ENCODE data around the gene ZNF555. TPM values are rescaled to one million over a fixed set of nuclear protein-coding genes. Genes with fewer than 3 reads are reported as not detected.
A peak's percentile ranks its signal among the peaks of the same experiment; 100 is the strongest.

The ZNF555 gene
- total and polyA plus RNA-seq, 2 of the 13 experiments (the other 11 are each of a cell fraction or from before 2014, with no cell fraction given): 5.0 to 8.0 TPM

- TF ChIP-seq, protein P1, sequence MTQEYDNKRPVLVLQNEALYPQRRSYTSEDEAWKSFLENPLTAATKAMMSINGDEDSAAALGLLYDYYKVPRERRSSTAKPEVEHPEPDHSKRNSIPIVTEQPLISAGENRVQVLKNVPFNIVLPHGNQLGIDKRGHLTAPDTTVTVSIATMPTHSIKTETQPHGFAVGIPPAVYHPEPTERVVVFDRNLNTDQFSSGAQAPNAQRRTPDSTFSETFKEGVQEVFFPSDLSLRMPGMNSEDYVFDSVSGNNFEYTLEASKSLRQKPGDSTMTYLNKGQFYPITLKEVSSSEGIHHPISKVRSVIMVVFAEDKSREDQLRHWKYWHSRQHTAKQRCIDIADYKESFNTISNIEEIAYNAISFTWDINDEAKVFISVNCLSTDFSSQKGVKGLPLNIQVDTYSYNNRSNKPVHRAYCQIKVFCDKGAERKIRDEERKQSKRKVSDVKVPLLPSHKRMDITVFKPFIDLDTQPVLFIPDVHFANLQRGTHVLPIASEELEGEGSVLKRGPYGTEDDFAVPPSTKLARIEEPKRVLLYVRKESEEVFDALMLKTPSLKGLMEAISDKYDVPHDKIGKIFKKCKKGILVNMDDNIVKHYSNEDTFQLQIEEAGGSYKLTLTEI (CRISPR knock-in tag; conservative IDR thresholded peaks at IDR 0.05): no peak
- no peak for TF ChIP-seq EHMT2 (IDR thresholded peaks at IDR 0.05; ENCODE audit: borderline replicate concordance, low read depth, low read length)
- TF ChIP-seq ZNF276 (CRISPR knock-in tag; IDR thresholded peaks at IDR 0.05; ENCODE audit: low read depth): no peak
- TF ChIP-seq, protein P2, sequence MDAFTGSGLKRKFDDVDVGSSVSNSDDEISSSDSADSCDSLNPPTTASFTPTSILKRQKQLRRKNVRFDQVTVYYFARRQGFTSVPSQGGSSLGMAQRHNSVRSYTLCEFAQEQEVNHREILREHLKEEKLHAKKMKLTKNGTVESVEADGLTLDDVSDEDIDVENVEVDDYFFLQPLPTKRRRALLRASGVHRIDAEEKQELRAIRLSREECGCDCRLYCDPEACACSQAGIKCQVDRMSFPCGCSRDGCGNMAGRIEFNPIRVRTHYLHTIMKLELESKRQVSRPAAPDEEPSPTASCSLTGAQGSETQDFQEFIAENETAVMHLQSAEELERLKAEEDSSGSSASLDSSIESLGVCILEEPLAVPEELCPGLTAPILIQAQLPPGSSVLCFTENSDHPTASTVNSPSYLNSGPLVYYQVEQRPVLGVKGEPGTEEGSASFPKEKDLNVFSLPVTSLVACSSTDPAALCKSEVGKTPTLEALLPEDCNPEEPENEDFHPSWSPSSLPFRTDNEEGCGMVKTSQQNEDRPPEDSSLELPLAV (CRISPR knock-in tag; conservative IDR thresholded peaks at IDR 0.05; ENCODE audit: low read depth): no peak
- no peak for TF ChIP-seq SMARCE1 (IDR thresholded peaks at IDR 0.05; ENCODE audit: borderline replicate concordance)
- TF ChIP-seq NFYB (CRISPR knock-in tag; IDR thresholded peaks at IDR 0.05): peak; percentile 96
- no peak; the same call in none of the 2 replicates for TF ChIP-seq MXD3 (CRISPR knock-in tag; IDR thresholded peaks at IDR 0.05)
- no peak for TF ChIP-seq ZNF282 (IDR thresholded peaks at IDR 0.05; ENCODE audit: partially characterized antibody)
- no peak for TF ChIP-seq FUBP1 (CRISPR knock-in tag; IDR thresholded peaks at IDR 0.05; ENCODE audit: borderline replicate concordance)
- TF ChIP-seq, protein P3, sequence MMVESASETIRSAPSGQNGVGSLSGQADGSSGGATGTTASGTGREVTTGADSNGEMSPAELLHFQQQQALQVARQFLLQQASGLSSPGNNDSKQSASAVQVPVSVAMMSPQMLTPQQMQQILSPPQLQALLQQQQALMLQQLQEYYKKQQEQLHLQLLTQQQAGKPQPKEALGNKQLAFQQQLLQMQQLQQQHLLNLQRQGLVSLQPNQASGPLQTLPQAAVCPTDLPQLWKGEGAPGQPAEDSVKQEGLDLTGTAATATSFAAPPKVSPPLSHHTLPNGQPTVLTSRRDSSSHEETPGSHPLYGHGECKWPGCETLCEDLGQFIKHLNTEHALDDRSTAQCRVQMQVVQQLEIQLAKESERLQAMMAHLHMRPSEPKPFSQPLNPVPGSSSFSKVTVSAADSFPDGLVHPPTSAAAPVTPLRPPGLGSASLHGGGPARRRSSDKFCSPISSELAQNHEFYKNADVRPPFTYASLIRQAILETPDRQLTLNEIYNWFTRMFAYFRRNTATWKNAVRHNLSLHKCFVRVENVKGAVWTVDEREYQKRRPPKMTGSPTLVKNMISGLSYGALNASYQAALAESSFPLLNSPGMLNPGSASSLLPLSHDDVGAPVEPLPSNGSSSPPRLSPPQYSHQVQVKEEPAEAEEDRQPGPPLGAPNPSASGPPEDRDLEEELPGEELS (CRISPR knock-in tag; IDR thresholded peaks at IDR 0.05): no peak
- TF ChIP-seq SP140L (CRISPR knock-in tag; IDR thresholded peaks at IDR 0.05; ENCODE audit: borderline replicate concordance): no peak
- TF ChIP-seq ZNF619 (CRISPR knock-in tag; IDR thresholded peaks at IDR 0.05): no peak
- no peak for TF ChIP-seq LCORL (IDR thresholded peaks at IDR 0.05)
- TF ChIP-seq LCORL (CRISPR knock-in tag; IDR thresholded peaks at IDR 0.05): no peak
- no peak for TF ChIP-seq TRIM22 (IDR thresholded peaks at IDR 0.05)
These were observed 59.3 kb downstream of the ZNF555 start, which contains the start of gene ZNF57 (continued) for GRCh38 chr19:2900296-2901252.
